Measurements from ENCODE around the gene TUFM. TPM values are rescaled to one million over a fixed set of nuclear protein-coding genes. Genes with fewer than 3 reads are reported as not detected.
A peak's percentile ranks its signal among the peaks of the same experiment; 100 is the strongest.
"Not testable (repeated sequence)": the region's sequence is repeated elsewhere in the genome, so short reads cannot be mapped to it uniquely, and the experiment has no call there.

TUFM gene
- total and polyA plus RNA-seq, 2 experiments from 2014 or later: 225 to 359 TPM

DNA sequence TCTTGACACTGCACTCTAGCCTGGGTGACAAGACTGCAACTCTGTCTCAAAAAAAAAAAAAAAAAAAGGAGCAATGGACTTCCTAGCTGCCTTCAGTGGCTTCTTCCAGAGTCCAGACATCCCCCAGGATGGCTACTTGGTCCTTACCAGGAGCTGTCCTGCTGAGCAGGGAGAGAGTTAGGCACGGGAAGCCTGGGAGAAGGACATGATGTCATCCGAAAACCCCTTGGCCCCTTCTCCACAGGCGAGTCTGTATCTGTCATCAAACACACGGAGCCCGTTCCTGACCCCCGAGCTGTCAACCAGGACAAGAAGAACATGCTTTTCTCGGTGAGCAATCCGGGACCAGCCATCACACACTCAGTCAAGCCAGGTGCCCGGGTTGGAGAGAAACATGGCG is 40.8 kb upstream of the TUFM start:
- TF ChIP-seq, protein P1, sequence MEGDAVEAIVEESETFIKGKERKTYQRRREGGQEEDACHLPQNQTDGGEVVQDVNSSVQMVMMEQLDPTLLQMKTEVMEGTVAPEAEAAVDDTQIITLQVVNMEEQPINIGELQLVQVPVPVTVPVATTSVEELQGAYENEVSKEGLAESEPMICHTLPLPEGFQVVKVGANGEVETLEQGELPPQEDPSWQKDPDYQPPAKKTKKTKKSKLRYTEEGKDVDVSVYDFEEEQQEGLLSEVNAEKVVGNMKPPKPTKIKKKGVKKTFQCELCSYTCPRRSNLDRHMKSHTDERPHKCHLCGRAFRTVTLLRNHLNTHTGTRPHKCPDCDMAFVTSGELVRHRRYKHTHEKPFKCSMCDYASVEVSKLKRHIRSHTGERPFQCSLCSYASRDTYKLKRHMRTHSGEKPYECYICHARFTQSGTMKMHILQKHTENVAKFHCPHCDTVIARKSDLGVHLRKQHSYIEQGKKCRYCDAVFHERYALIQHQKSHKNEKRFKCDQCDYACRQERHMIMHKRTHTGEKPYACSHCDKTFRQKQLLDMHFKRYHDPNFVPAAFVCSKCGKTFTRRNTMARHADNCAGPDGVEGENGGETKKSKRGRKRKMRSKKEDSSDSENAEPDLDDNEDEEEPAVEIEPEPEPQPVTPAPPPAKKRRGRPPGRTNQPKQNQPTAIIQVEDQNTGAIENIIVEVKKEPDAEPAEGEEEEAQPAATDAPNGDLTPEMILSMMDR (IDR thresholded peaks at IDR 0.05; ENCODE audit: low read depth, low read length): no peak
- Histone ChIP-seq H3K27ac (no peak overlapping the region), H3K9me3 (ENCODE audit: low read depth) (no peaks in the 10 kb centered on the region), H3K4me1 (ENCODE audit: low read depth) (peaks cover 15% of the 10 kb centered on the region), H3K4me3 (no peak overlapping the region), H3K36me3 (no peaks in the 10 kb centered on the region), H3K27me3 (no peaks in the 10 kb centered on the region)
- no peak for DNase-seq (ENCODE audit: low read depth in 1 of 2, low spot score in 1 of 2)

DNA sequence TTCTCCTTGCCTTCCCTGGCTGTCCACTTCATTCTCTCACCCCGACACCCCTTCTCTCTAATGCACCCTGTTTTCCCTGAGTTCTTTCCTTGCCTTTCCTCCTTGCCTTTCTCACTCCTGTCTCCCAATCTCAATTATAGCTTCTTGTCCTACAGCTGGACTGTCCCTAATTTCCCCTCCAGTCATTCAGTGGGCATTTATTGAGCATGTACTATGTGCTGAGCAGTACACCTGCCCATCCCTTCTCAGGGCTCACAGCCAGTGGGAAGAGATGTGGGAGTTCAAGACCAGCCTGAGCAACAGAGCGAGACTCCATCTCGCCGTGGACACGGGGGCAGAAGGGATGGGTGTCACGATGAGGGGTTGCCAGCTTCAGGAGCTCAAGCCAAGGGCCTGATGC is 37.9 kb upstream of the TUFM start:
- no peak overlapping the region for H3K4me3 ChIP-seq
- H3K27me3 ChIP-seq: no peaks in the 10 kb centered on the region
- TF ChIP-seq, protein P1 (IDR thresholded peaks at IDR 0.05; ENCODE audit: low read depth, low read length): no peak
- no peaks in the 10 kb centered on the region for H3K9me3 ChIP-seq (ENCODE audit: low read depth)
- peaks cover 24% of the 10 kb centered on the region for H3K4me1 ChIP-seq (ENCODE audit: low read depth)
- DNase-seq (ENCODE audit: low read depth in 1 of 2, low spot score in 1 of 2): no peak
- H3K36me3 ChIP-seq: no peaks in the 10 kb centered on the region
- no peak overlapping the region for H3K27ac ChIP-seq

DNA sequence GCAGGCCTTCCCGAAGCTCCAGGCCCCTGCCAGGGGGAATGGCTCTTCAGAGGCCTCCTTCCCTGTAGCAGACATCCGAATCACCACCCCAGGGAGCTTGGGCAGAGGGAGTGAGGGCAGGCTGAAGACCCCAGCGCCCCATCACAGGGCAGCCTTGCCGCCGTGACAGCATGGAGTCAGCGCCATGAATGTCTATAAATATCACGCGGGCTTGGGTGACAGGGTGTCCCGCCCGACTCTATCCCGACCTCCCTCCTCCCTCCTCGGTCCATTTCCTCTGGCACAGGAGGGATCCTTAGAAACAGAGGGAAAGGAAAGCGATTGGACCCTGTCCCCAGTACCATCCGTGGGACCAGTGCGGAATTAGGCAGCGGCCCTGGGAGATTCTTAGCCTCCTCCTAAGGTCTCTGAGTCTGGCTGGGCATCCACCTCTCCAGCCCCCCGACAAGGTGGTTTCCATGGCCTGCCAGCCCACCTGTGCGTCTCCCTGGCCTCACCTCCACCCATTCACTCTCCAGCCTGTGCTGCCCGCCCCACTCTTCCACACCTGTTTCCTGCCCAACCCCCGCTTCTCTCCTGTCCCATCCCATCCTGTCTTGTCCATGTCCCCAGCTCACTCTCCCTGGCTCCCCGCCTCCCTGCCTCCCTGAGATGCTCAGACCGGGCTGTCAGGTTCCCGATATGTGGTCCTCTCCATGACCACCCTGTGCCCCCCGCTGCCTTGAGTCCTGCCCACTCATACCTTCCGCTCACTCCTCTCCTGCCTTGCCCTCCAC is 37.3 kb upstream of the TUFM start:
- TF ChIP-seq, protein P1 (IDR thresholded peaks at IDR 0.05; ENCODE audit: low read depth, low read length): no peak
- Histone ChIP-seq H3K36me3 (no peaks in the 10 kb centered on the region), H3K27me3 (no peaks in the 10 kb centered on the region), H3K9me3 (ENCODE audit: low read depth) (no peaks in the 10 kb centered on the region), H3K4me3 (no peak overlapping the region), H3K27ac (peak overlapping the region; percentile 98), H3K4me1 (ENCODE audit: low read depth) (peaks cover 24% of the 10 kb centered on the region)
- no peak for DNase-seq (ENCODE audit: low read depth in 1 of 2, low spot score in 1 of 2)

DNA sequence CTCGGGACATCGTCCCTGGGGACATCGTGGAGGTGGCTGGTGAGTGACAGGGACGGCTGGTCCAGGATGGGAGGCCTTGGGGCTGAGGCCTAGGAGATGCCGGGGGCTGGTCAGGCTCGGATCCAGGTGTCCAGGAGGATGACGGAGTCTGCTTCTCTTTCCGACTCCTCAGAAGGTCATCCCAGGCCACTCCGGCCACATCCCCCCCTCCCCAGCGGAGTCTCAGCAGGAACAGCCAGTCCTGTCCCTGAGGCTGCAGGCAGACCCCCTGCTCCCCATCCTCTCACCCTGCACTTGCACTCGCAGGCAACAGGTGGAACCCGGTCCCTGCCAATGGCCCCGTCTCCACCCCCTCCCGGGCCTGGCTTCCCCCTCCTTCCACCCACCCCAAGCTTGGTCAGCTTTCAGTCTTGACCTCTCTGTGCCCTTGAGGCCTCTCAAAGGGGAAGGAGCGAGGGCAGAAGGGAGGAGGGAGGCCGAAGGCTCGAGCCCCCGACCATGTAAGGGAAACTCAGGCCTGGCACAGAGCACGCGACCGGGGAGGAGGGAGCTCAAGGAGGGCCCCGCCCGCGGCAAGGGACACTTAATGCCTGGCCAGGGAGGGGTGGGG is 36.5 kb upstream of the TUFM start:
- Histone ChIP-seq H3K36me3 (no peaks in the 10 kb centered on the region), H3K4me3 (no peak overlapping the region), H3K4me1 (ENCODE audit: low read depth) (peaks cover 24% of the 10 kb centered on the region), H3K27me3 (no peaks in the 10 kb centered on the region), H3K9me3 (ENCODE audit: low read depth) (no peaks in the 10 kb centered on the region), H3K27ac (peak overlapping the region; percentile 98)
- TF ChIP-seq, protein P1 (IDR thresholded peaks at IDR 0.05; ENCODE audit: low read depth, low read length): no peak
- peak in 1 of 2 donors; percentile 82 for DNase-seq (ENCODE audit: low read depth in 1 of 2, low spot score in 1 of 2)

DNA sequence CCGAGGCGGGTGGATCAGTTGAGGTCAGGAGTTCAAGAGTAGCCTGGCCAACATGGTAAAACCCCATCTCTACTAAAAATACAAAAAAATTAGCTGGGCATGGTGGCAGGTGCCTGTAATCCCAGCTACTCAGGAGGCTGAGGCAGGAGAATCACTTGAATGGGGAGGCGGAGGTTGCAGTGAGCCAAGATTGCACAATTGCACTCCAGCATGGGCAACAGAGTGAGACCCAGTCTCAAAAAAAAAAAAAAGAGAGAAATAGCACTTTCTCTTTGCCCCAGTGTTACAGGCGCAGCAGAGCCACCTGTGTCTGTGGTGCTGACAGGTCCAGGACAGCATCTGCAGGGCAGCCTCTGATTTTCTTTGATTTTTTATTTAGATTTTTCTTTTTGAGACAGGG is 35.4 kb upstream of the TUFM start:
- not testable (repeated sequence) for DNase-seq (ENCODE audit: low read depth in 1 of 2, low spot score in 1 of 2); H3K27me3 ChIP-seq; H3K9me3 ChIP-seq (ENCODE audit: low read depth); H3K36me3 ChIP-seq; H3K4me3 ChIP-seq; H3K27ac ChIP-seq
- H3K4me1 ChIP-seq (ENCODE audit: low read depth): peaks cover 24% of the 10 kb centered on the region

DNA sequence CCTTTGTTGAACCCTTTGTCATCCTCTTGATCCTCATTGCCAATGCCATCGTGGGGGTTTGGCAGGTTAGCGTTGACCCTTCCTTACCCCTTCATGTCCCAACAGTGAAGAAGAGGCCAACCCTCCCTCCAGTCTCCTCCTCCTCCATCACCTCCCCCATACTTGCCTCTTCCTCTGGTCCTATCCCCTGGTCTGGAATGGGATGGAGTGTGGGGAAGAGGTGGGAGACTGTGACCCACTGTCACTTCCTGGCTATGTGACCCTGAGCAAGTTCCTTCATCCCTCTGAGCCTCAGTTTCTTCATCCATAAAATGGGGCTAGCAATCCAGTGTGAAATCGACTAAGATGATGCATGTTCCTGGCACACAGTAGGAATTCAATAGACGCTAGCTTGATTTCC is 34.8 kb upstream of the TUFM start:
- no peaks in the 10 kb centered on the region for H3K36me3 ChIP-seq
- H3K4me1 ChIP-seq (ENCODE audit: low read depth): peaks cover 24% of the 10 kb centered on the region
- no peak overlapping the region for H3K27ac ChIP-seq
- TF ChIP-seq, protein P1 (IDR thresholded peaks at IDR 0.05; ENCODE audit: low read depth, low read length): no peak
- DNase-seq (ENCODE audit: low read depth in 1 of 2, low spot score in 1 of 2): no peak
- no peaks in the 10 kb centered on the region for H3K9me3 ChIP-seq (ENCODE audit: low read depth)
- H3K27me3 ChIP-seq: no peaks in the 10 kb centered on the region
- no peak overlapping the region for H3K4me3 ChIP-seq
